H54 (cell line): ENCODE measurements around the gene ING3.
A peak's percentile ranks its signal among the peaks of the same experiment; 100 is the strongest.
"Not testable (repeated sequence)": the region's sequence is repeated elsewhere in the genome, so short reads cannot be mapped to it uniquely, and the experiment has no call there.

Experiments
- DNase-seq: peaks from one replicate; pipeline ENCODE4 v3.0.0; 2011; ENCODE audit warnings: low spot score, mixed read lengths; ENCODE audit not compliant: insufficient read length
- FAIRE-seq: peaks from 3 replicates; lab custom pipeline; 2011; peaks lifted over from hg19 to GRCh38; lab: Jason Lieb, UNC
- POLR2A ChIP-seq: IDR thresholded peaks from 2 replicates; pipeline ENCODE4 v1.6.1; 2011; ENCODE audit warnings: low read depth, mild to moderate bottlenecking, low read length

ING3 gene

DNA sequence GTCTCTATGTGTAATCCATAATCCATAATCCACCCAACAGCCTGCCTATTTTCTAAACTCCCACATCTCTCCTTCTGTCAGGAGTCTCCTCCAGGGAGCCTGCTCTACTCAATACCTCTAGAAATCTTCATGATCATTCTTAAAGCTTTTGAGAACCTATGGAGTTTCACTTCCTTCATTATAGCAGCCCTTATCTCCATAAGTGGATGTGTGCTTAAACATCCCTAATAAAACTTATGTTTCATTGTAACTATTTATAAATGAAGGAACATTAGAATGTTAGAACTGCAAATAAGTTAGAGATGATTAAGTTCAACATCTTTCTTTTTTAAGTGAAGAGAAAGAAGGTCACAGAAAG, 46.4 kb downstream of the ING3 start:
- no peak for TF ChIP-seq POLR2A
- FAIRE-seq (no peak), DNase-seq (no peak)

- no peak for TF ChIP-seq POLR2A
- no peak for DNase-seq
- no peak for FAIRE-seq
These were observed 47.4 kb downstream of the ING3 start for GRCh38 chr7:120997882-120998474.

GRCh38 chr7:120998520-120998919, 47.9 kb downstream of the ING3 start:
- FAIRE-seq: no peak
- no peak for TF ChIP-seq POLR2A
- DNase-seq: no peak

GRCh38 chr7:120998996-120999565, 48.5 kb downstream of the ING3 start:
- no peak for DNase-seq
- no peak for TF ChIP-seq POLR2A
- no peak for FAIRE-seq

DNA sequence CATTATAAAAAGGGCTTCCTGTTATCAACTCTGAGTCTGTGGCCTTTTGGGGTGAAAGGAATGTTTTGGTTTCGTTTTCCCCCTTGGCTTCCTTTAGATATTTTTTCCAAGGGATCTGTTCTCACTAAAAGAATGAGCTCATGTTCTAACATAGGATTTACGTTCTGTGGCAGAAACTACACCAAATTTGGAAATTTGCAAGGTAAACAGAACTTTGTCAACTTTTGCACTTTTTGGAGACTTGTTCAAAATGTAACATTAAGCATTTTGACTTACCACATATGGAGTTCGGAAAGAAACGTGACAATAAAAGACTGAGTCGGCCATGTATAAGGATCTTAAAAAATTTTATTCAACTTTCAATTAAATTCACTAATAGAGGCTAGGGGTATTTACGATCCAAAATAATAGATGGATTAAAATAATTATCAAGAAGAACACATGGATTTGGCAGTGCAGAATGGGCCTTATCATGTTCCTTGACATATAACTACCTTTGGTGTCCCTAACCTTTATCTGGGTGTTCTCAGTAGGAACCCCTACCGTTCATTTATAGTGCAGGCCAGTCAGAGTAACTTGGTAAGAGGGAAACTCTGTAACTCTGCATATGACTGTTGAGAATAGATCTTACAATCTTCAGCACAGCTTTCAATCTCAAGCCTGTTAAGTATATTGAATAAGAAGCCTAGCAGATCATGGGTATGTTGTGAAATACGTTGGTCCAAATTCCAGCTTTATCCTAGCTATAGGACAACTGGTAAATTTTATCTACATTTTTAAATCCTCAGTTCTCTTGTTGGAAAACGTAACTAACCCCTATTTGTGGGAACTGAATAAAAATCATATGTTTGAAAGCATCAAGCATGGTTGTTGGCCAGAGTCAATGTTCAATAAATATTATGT, 49.8 kb downstream of the ING3 start:
- no peak for TF ChIP-seq POLR2A
- DNase-seq (no peak), FAIRE-seq (peak; percentile 84)

DNA sequence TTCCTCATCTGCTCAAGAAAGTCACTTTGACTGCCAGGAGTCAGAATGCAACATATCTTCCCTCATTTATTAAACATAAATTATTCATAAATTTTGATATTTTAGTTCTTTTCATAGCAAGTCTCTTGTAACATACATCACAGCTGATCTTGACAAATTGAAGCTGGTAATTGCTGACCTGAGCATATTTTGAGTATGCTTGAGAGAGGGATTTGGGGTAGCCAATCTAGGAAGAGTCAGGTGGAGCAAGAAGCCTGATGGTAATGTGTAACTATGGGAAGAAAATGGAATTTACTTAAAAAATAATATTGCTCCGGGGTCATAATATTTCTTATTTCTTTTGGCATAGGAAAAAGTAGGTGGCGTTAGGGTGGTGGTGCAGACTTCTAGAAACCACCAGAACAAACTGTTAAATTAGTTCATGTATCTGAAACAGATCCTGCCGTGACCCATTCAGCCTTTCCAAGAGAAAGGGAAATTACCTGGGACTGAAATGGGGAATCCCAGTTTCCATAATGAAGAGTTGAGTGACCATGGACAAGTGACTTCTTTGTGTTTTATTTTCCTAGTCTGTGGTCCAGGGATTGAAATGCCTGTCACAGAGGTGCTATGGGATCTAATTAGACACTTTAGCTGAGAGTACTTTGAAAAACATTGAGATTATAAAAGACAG, 50.8 kb downstream of the ING3 start:
- TF ChIP-seq POLR2A: no peak
- DNase-seq: no peak
- FAIRE-seq: no peak

DNA sequence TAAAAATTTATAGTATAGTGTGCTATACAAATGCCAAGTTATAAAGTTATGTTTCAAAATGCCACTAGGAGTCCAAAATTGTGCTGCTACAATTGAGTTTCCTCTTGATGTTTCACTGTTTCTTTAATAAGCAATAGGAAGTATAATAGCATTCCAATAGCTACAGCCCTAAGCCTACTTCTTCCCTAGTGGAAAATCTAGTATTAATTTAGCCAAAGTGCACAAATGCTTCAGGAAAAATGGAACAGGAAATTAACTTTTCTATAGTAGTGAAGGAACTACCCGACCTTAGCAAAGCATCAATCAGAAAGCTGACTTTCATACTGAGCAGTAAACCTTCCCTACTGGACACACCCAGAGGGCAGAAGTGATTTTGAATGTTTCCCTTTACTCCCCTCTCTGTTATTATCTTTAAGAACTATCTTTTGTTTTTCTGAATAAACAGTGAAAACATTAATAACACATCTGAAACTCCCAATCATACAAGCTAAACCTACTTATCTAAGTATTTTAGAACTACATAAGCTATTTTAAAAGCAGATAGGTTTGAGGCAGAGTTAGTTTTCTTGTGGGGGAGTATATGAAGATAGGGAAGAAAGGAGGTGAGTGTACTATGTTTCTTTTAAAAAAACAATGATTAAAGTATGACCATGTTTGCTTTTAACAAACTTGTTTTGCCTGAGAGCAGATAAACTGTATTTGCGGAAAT, 51.6 kb downstream of the ING3 start:
- FAIRE-seq: peak; percentile 53
- no peak for DNase-seq

DNA sequence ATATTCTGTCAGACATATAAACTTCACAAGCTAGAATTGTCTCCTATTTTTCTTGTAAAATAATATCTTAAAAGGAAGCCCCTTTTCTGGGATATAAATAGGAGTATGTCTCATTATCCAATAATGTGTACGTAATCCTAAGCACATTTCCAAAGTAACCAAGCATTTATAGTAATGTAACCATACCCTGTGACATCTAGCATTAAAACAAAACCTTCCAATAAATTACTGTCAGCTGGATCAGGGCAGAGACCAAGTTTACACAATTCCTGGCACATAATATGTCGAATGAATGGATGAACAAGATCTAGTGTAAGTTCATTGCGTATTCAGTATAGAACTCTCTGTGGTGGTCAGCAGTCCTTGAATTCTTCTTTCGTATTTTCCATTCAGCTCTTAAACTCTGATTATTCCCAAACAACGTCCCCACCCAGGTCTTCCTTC, 52.2 kb downstream of the ING3 start:
- DNase-seq: no peak
- TF ChIP-seq POLR2A: no peak
- FAIRE-seq: peak; percentile 6

More for the DNA sequence above, 51.6 kb downstream of the ING3 start:
- TF ChIP-seq POLR2A: no peak

GRCh38 chr7:121003986-121004685, 53.6 kb downstream of the ING3 start:
- FAIRE-seq (no peak), DNase-seq (no peak)
- no peak for TF ChIP-seq POLR2A

- not testable (repeated sequence) for FAIRE-seq, DNase-seq
These were observed 54.5 kb downstream of the ING3 start for GRCh38 chr7:121005058-121005457.

- TF ChIP-seq POLR2A: no peak
- FAIRE-seq (no peak), DNase-seq (no peak)
These were observed 55.5 kb downstream of the ING3 start for GRCh38 chr7:121005996-121006584.

GRCh38 chr7:121006711-121007315, 56.2 kb downstream of the ING3 start:
- no peak for TF ChIP-seq POLR2A
- DNase-seq: no peak
- FAIRE-seq: no peak
